Fibroblast of the aortic adventitia (primary cell): Measurements from ENCODE around the gene CFDP1. TPM values are rescaled to one million over a fixed set of nuclear protein-coding genes. Genes with fewer than 3 reads are reported as not detected.
"Not testable (repeated sequence)": the region's sequence is repeated elsewhere in the genome, so short reads cannot be mapped to it uniquely, and the experiment has no call there.

Source experiments
- DNase-seq: peaks from one replicate; pipeline ENCODE4 v3.0.0-alpha.2; 2010; ENCODE audit warnings: low read depth
- H3K4me3 ChIP-seq: 2 replicates; pipeline ENCODE4 v1.5.1; 2011; ENCODE audit warnings: low read depth, mild to moderate bottlenecking, control low read depth, low read length, moderate library complexity
- total RNA-seq: library from RNA; depleted of rRNA; stranded (reverse); fragments of >200 nt; gene quantifications from 2 replicates; pipeline ENCODE4 v1.2.3, GENCODE V29; 2012; ENCODE audit warnings: low replicate concordance
- TF ChIP-seq, protein P1 (sequence below): IDR thresholded peaks from 2 replicates; pipeline ENCODE4 v1.5.1; 2011; ENCODE audit warnings: mild to moderate bottlenecking, low read length, control low read depth, inconsistent platforms; ENCODE audit not compliant: insufficient read depth

CFDP1 gene
- total RNA-seq, 1 donor, result 47.0 TPM

DNA sequence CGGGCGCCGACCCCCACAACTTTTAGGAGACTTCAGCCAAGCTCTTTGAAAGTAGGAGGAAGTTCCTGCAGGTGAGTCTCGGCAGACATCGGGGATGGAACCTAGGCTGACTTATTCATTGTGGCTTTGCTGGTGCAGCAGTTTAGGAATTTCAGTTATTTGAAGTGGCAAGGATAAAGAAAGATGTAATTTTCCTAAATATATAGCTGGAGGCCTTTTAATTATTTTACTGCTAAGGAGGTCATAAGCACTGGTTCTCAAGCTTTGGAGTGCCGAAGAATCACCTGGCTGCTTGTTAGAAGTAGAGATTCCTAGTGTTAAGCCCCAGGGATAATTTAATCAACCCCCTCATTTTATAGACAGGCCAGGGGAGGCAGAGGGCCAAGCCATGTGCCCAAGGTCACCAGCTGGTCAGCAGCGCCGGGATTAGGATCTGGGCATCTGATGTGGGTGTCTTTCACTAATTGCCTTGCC, 152.9 kb downstream of the CFDP1 start:
- no peak for DNase-seq
- no peak overlapping the region for H3K4me3 ChIP-seq
- TF ChIP-seq, protein P1, sequence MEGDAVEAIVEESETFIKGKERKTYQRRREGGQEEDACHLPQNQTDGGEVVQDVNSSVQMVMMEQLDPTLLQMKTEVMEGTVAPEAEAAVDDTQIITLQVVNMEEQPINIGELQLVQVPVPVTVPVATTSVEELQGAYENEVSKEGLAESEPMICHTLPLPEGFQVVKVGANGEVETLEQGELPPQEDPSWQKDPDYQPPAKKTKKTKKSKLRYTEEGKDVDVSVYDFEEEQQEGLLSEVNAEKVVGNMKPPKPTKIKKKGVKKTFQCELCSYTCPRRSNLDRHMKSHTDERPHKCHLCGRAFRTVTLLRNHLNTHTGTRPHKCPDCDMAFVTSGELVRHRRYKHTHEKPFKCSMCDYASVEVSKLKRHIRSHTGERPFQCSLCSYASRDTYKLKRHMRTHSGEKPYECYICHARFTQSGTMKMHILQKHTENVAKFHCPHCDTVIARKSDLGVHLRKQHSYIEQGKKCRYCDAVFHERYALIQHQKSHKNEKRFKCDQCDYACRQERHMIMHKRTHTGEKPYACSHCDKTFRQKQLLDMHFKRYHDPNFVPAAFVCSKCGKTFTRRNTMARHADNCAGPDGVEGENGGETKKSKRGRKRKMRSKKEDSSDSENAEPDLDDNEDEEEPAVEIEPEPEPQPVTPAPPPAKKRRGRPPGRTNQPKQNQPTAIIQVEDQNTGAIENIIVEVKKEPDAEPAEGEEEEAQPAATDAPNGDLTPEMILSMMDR, result no peak

DNA sequence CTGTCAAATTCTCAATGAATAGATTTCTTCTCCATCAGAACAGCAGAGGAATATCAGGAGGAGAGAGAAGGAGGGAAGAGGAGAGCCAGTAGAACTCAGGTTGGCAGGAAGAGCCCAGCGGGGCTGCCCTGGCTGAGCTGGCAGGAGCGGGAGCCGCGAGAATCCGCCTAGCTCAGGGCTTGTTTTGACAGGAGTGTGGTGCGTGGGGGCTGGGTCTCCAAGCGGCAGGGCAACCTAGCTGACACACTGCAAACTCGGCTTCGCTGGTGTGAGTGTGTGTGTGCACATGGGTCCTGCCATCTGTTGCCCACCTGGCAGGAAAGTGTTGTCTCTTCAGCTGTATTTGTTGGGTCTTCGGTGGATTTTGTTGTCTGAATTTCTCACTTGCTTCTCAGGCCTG, 154.0 kb downstream of the CFDP1 start:
- H3K4me3 ChIP-seq, result no peak overlapping the region
- no peak for DNase-seq
- TF ChIP-seq, protein P1, result no peak

DNA sequence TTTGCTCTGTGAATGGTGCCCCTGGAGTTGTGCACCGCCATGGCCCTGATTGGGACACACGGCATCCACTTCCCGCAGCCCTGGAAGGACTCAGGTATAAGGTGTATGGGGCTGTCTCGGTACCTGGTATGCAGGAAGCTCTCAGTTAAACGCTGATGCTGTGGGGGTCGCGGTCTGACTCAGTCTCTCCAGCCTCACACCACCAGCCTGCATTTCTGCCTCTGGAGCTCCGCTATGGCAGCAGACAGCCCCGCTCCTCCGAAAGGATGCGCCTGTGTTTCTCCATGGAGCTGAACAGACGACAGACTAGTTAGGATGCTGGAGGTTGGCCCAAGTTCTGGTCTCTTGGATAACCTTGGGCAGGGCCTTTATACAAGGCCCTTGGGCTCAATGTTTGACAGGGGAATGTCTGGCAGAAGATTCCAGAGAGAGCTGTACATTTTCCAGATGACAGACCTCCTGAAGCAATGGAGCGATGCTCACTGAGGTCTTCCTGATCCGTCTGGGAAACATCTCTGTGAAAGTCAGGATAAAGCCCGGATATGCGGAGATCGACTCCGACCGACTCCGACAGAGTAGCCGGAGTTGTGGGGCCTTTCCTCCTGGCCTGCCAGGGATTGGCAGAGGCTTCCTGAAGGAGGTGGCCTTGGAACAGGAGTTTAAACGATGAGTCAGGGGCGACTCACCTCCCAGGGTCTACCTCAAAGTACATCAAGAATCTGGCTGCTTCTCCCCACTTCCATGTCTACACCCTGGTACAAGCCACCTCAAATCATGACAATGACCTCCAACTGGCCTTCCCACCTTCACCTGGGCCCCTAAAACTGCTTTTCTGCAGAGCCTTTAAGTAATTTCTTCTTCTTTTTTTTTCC, 160.0 kb downstream of the CFDP1 start:
- TF ChIP-seq, protein P1, result no peak
- H3K4me3 ChIP-seq, result no peak overlapping the region
- DNase-seq, result peak; percentile 25

DNA sequence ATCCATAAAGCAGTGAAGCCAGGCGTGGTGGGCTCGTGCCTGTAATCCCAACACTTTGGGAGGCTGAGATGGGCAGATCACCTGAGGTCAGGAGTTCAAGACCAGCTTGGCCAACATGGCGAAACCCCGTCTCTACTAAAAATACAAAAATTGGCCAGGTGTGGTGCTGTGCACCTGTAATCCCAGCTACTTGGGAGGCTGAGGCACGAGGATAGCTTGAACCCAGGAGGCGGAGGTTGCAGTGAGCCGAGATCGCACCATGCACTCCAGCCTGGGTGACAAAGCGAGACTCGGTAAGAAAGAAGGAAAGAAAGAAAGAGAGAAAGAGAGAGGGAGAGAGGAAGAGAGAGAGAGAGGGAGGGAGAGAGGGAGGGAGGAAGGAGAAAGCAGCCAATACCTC, 160.7 kb downstream of the CFDP1 start:
- not testable (repeated sequence) for DNase-seq, H3K4me3 ChIP-seq

- TF ChIP-seq, protein P1, result no peak
- DNase-seq, result no peak
- H3K4me3 ChIP-seq, result no peak overlapping the region
Measured at GRCh38 chr16:75272097-75272551, 161.2 kb downstream of the CFDP1 start.

GRCh38 chr16:75271441-75272096, 161.7 kb downstream of the CFDP1 start:
- H3K4me3 ChIP-seq, result no peak overlapping the region
- no peak for DNase-seq
- TF ChIP-seq, protein P1, result no peak

- not testable (repeated sequence) for H3K4me3 ChIP-seq, DNase-seq
Measured at GRCh38 chr16:75269358-75269757, 163.9 kb downstream of the CFDP1 start.
